ENCODE data around the gene TMEM119. TPM values are rescaled to one million over a fixed set of nuclear protein-coding genes. Genes with fewer than 3 reads are reported as not detected.

The TMEM119 gene
- total and polyA plus RNA-seq, 9 of the 15 experiments (the other 6 are each of a cell fraction or from before 2014, with no cell fraction given): 0.18 TPM; not detected in 8

DNA sequence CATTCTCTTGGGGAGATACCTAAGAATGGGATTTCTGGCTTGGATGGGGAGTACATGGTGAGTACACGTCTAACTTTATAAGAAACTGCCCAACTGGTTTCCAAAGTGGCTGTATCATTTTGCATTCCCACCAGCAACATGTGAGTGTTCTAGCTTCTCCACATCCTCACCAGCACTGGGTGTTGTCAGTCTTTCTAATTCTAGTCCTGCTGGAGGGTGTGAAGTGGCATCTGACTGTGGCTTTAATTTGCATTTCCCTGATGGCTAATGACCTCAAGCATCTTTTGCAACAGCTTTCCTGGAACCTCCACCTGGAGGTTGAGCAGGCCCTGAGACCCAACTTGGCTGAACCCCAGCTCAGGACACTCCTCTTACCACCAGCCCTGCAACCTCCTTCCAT is 18.0 kb upstream of the TMEM119 start:
- 20% methylated on average over 1 of the region's 1 CpG for WGBS (ENCODE audit: insufficient coverage, low coverage, missing lambda C conversion rate)
- Histone ChIP-seq H3K27ac (ENCODE audit: extremely low read depth, low read depth, low read length) (no peak overlapping the region), H3K36me3 (ENCODE audit: control insufficient read depth, insufficient read depth, low read length) (no peaks in the 10 kb centered on the region), H3K9ac (ENCODE audit: insufficient read depth in 1 of 2, low read depth in 2 of 2, low read length in 2 of 2) (no peak overlapping the region), H3K27me3 (ENCODE audit: control insufficient read depth in 2 of 2, insufficient read depth in 2 of 2, low read length in 2 of 2) (no peaks in the 10 kb centered on the region), H3K9me3 (replicated peaks; ENCODE audit: control insufficient read depth, insufficient read depth, low read depth, low read length) (no peaks in the 10 kb centered on the region), H2AFZ (ENCODE audit: low read depth, low read length) (no peak overlapping the region), H3K9me1 (ENCODE audit: control insufficient read depth, insufficient read depth, low read length) (no peaks in the 10 kb centered on the region), H3K4me2 (ENCODE audit: insufficient read depth, low read length) (no peak overlapping the region), H3K79me2 (ENCODE audit: control insufficient read depth, insufficient read depth, low read length) (no peaks in the 10 kb centered on the region), H4K20me1 (replicated peaks; ENCODE audit: control insufficient read depth, insufficient read depth, low read length) (no peaks in the 10 kb centered on the region), H3K4me1 (replicated peaks in 1 of 2; ENCODE audit: control insufficient read depth in 2 of 2, insufficient read depth in 2 of 2, low read length in 2 of 2) (peaks cover 8 to 12% of the 10 kb centered on the region in 2 experiments; a peak in 2 of 5 replicates), H3K4me3 (no peak overlapping the region)
- ATAC-seq: no peak
- intact Hi-C loops (cut with micrococcal nuclease): no loop called here
- DNase-seq (ENCODE audit: extremely low read depth in 1 of 4, low spot score in 3 of 4): no peak
- ChIA-PET CTCF (ENCODE audit: low intra/inter-chr PET ratio) (no interaction called here), POLR2A (interaction anchor here (0.6 to 1.7 kb wide), 3 partner anchors 12 to 27 kb away, joined by 3 to 10 read pairs (median 5); no protein-coding TSS in a partner anchor)
- in situ Hi-C loops (cut with MboI): loop anchor here (5.0 kb wide), 1 partner anchor 49 kb away; no protein-coding TSS in a partner anchor
- no TSS peak for BruUV-seq (replicated peaks)
- peak; percentile 59 for TF ChIP-seq BCOR (IDR thresholded peaks at IDR 0.05)
- TF ChIP-seq KDM1A (IDR thresholded peaks at IDR 0.05): peak in 1 of 2 experiments; percentile 53; a peak in 2 of 4 replicates
- peak; percentile 85 for TF ChIP-seq RBM25 (IDR thresholded peaks at IDR 0.05; ENCODE audit: low read depth, low read length, severe bottlenecking)
- TF ChIP-seq, protein P1, sequence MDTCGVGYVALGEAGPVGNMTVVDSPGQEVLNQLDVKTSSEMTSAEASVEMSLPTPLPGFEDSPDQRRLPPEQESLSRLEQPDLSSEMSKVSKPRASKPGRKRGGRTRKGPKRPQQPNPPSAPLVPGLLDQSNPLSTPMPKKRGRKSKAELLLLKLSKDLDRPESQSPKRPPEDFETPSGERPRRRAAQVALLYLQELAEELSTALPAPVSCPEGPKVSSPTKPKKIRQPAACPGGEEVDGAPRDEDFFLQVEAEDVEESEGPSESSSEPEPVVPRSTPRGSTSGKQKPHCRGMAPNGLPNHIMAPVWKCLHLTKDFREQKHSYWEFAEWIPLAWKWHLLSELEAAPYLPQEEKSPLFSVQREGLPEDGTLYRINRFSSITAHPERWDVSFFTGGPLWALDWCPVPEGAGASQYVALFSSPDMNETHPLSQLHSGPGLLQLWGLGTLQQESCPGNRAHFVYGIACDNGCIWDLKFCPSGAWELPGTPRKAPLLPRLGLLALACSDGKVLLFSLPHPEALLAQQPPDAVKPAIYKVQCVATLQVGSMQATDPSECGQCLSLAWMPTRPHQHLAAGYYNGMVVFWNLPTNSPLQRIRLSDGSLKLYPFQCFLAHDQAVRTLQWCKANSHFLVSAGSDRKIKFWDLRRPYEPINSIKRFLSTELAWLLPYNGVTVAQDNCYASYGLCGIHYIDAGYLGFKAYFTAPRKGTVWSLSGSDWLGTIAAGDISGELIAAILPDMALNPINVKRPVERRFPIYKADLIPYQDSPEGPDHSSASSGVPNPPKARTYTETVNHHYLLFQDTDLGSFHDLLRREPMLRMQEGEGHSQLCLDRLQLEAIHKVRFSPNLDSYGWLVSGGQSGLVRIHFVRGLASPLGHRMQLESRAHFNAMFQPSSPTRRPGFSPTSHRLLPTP (IDR thresholded peaks at IDR 0.05; ENCODE audit: borderline replicate concordance, extremely low read depth, insufficient read length): no peak
- TF ChIP-seq ZNF184 (CRISPR knock-in tag; IDR thresholded peaks at IDR 0.05): peak; percentile 98
- TF ChIP-seq, protein P2, sequence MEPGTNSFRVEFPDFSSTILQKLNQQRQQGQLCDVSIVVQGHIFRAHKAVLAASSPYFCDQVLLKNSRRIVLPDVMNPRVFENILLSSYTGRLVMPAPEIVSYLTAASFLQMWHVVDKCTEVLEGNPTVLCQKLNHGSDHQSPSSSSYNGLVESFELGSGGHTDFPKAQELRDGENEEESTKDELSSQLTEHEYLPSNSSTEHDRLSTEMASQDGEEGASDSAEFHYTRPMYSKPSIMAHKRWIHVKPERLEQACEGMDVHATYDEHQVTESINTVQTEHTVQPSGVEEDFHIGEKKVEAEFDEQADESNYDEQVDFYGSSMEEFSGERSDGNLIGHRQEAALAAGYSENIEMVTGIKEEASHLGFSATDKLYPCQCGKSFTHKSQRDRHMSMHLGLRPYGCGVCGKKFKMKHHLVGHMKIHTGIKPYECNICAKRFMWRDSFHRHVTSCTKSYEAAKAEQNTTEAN (CRISPR knock-in tag; IDR thresholded peaks at IDR 0.05): no peak
- TF ChIP-seq CBX1 (IDR thresholded peaks at IDR 0.05; ENCODE audit: low read depth): peak; percentile 66; the same call in 1 of the 2 replicates
- no peak for TF ChIP-seq JUND (IDR thresholded peaks at IDR 0.05; ENCODE audit: borderline replicate concordance, low read depth, low read length)
- no peak for TF ChIP-seq JUND (tag; IDR thresholded peaks at IDR 0.05; ENCODE audit: borderline replicate concordance, low read depth, low read length)
- TF ChIP-seq HLTF (IDR thresholded peaks at IDR 0.05): peak; percentile 87
- TF ChIP-seq PCBP1 (IDR thresholded peaks at IDR 0.05; ENCODE audit: low read depth, low read length, poor library complexity, severe bottlenecking): no peak
- no peak for TF ChIP-seq POU5F1 (IDR thresholded peaks at IDR 0.05; ENCODE audit: borderline replicate concordance, low read depth, low read length, partially characterized antibody)
- peak; percentile 81 for TF ChIP-seq TRIM28 (IDR thresholded peaks at IDR 0.05)
- no peak for TF ChIP-seq SNRNP70 (optimal IDR thresholded peaks at IDR 0.05; ENCODE audit: low read depth, low read length)
- TF ChIP-seq POLR2AphosphoS5 (IDR thresholded peaks at IDR 0.05; ENCODE audit: control insufficient read depth, insufficient read depth, low read depth, low read length): no peak
- TF ChIP-seq CBX3 (IDR thresholded peaks at IDR 0.05; ENCODE audit: borderline replicate concordance in 1 of 2, low read length in 2 of 2): peak in 1 of 2 experiments; percentile 72; a peak in 2 of 3 replicates
- FAIRE-seq: no peak
